HG03442 (cell line): ENCODE data around the gene ARHGEF26.

Experiments used
- ATAC-seq: cut with Tn5 transposase; IDR thresholded peaks from one replicate; pipeline ENCODE4 v1.9.1; 2021; ENCODE audit warnings: mild to moderate bottlenecking, moderate library complexity; ENCODE audit not compliant: unreplicated experiment

Gene ARHGEF26

GRCh38 chr3:154243353-154243752, 122.2 kb downstream of the ARHGEF26 start:
- no peak for ATAC-seq

GRCh38 chr3:154244644-154245043, 123.5 kb downstream of the ARHGEF26 start:
- no peak for ATAC-seq

GRCh38 chr3:154247806-154248415, 126.7 kb downstream of the ARHGEF26 start:
- no peak for ATAC-seq

GRCh38 chr3:154250291-154250690, 129.1 kb downstream of the ARHGEF26 start:
- ATAC-seq = no peak

GRCh38 chr3:154251610-154252009, 130.4 kb downstream of the ARHGEF26 start:
- no peak for ATAC-seq

GRCh38 chr3:154252759-154253638, 131.8 kb downstream of the ARHGEF26 start:
- ATAC-seq = peak; percentile 96

- no peak for ATAC-seq
These were observed 133.3 kb downstream of the ARHGEF26 start for GRCh38 chr3:154254527-154254926.

- ATAC-seq = no peak
These were observed 152.2 kb downstream of the ARHGEF26 start for GRCh38 chr3:154273381-154273780.

- no peak for ATAC-seq
These were observed 153.2 kb downstream of the ARHGEF26 start for GRCh38 chr3:154274348-154274747.

- no peak for ATAC-seq
These were observed 154.1 kb downstream of the ARHGEF26 start for GRCh38 chr3:154275292-154275691.

GRCh38 chr3:154275965-154276364, 154.8 kb downstream of the ARHGEF26 start:
- ATAC-seq = no peak

- ATAC-seq = no peak
These were observed 159.0 kb downstream of the ARHGEF26 start for GRCh38 chr3:154280161-154280560.

- no peak for ATAC-seq
These were observed 164.0 kb downstream of the ARHGEF26 start for GRCh38 chr3:154285221-154285620.

- ATAC-seq = no peak
These were observed 169.0 kb downstream of the ARHGEF26 start for GRCh38 chr3:154290187-154290586.

GRCh38 chr3:154294016-154294415, 172.8 kb downstream of the ARHGEF26 start:
- no peak for ATAC-seq

GRCh38 chr3:154301561-154301960, 180.4 kb downstream of the ARHGEF26 start:
- ATAC-seq = no peak

- ATAC-seq = peak; percentile 42
These were observed 183.1 kb downstream of the ARHGEF26 start for GRCh38 chr3:154304116-154304786.

- peak; percentile 41 for ATAC-seq
These were observed 183.7 kb downstream of the ARHGEF26 start for GRCh38 chr3:154304936-154305335.

- no peak for ATAC-seq
These were observed 186.2 kb downstream of the ARHGEF26 start for GRCh38 chr3:154307363-154307762.
